ENCODE measurements around the gene KRTAP5-11. TPM values are rescaled to one million over a fixed set of nuclear protein-coding genes. Genes with fewer than 3 reads are reported as not detected.
"Not testable (repeated sequence)": the region's sequence is repeated elsewhere in the genome, so short reads cannot be mapped to it uniquely, and the experiment has no call there.

KRTAP5-11 gene
- total RNA-seq, 1 donor from 2014 or later = not detected

GRCh38 chr11:71580057-71581003 lies 2.3 kb downstream of the KRTAP5-11 start:
- Histone ChIP-seq H3K9me3 (no peaks in the 10 kb centered on the region), H3K4me1 (no peaks in the 10 kb centered on the region), H3K27me3 (no peaks in the 10 kb centered on the region), H3K4me3 (no peak overlapping the region), H3K27ac (no peak overlapping the region), H3K36me3 (no peaks in the 10 kb centered on the region)
- intact Hi-C loops (cut with DNase I) = no loop called here
- DNase-seq (ENCODE audit: extremely low spot score in 2 of 2) = no peak
- TF ChIP-seq POLR2AphosphoS5 (IDR thresholded peaks at IDR 0.05; ENCODE audit: insufficient read depth in 1 of 2, low read depth in 1 of 2) (no peak), CTCF (IDR thresholded peaks at IDR 0.05) (peak in 2 of 3 experiments; percentile 32 to 51)

DNA sequence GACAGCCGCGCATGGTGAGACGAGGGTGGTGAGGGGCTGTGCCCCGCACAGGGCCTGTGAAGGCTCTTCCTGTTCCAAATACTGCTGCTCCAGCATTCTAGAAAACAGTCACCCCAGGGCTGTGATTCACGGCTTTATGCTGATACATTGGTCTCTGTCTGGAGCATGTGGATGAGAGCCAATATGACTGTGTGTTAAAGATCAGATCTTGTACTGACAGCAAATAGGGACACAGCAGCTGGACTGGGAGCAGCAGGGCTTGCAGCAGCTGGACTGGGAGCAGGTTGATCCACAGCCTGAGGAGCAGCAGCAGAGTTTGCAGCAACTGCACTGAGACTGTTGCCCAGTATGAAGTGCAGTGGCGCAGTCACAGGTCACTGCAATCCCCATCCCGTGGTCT lies 3.2 kb downstream of the KRTAP5-11 start:
- DNase-seq (ENCODE audit: extremely low spot score in 2 of 2); H3K4me3 ChIP-seq; intact Hi-C loops (cut with DNase I); H3K36me3 ChIP-seq; H3K9me3 ChIP-seq; H3K4me1 ChIP-seq; H3K27ac ChIP-seq; H3K27me3 ChIP-seq: not testable (repeated sequence)

DNA sequence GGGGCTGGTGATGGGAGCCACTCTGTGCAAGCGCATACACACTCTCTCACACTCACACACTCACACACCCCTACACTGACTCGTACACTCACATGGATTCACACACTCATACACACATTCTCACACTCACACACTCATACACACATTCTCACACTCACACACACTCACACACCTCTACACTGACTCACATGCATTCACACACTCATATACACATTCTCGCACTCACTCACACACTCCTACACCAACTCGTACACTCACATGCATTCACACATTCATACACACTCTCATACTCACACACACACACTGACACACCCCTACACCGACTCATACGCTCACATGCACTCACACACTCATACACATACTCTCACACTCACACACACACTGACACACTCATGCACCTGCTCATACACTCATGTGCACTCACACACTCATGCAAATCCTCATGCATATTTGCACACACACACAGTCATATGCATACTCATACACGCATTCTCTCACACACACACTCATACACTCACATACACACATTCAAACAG lies 5.1 kb downstream of the KRTAP5-11 start:
- H3K36me3 ChIP-seq = no peaks in the 10 kb centered on the region
- H3K4me1 ChIP-seq = no peaks in the 10 kb centered on the region
- DNase-seq (ENCODE audit: extremely low spot score in 2 of 2) = no peak
- no peaks in the 10 kb centered on the region for H3K27me3 ChIP-seq
- H3K4me3 ChIP-seq = no peak overlapping the region
- H3K9me3 ChIP-seq = no peaks in the 10 kb centered on the region
- TF ChIP-seq CTCF (IDR thresholded peaks at IDR 0.05) = no peak
- no peak for TF ChIP-seq POLR2AphosphoS5 (IDR thresholded peaks at IDR 0.05; ENCODE audit: insufficient read depth in 1 of 2, low read depth in 1 of 2)
- no peak for TF ChIP-seq POLR2A (IDR thresholded peaks at IDR 0.05)
- H3K27ac ChIP-seq = no peak overlapping the region
- intact Hi-C loops (cut with DNase I) = no loop called here

- H3K27me3 ChIP-seq; H3K4me3 ChIP-seq; DNase-seq (ENCODE audit: extremely low spot score in 2 of 2); H3K36me3 ChIP-seq; H3K27ac ChIP-seq; H3K4me1 ChIP-seq; H3K9me3 ChIP-seq; intact Hi-C loops (cut with DNase I): not testable (repeated sequence)
Observed at GRCh38 chr11:71576688-71577465, 5.8 kb downstream of the KRTAP5-11 start.

- Histone ChIP-seq H3K4me3 (no peak overlapping the region), H3K9me3 (no peaks in the 10 kb centered on the region), H3K27me3 (no peaks in the 10 kb centered on the region), H3K36me3 (no peaks in the 10 kb centered on the region), H3K4me1 (no peaks in the 10 kb centered on the region), H3K27ac (no peak overlapping the region)
- intact Hi-C loops (cut with DNase I) = no loop called here
- DNase-seq (ENCODE audit: extremely low spot score in 2 of 2) = no peak
- TF ChIP-seq POLR2AphosphoS5 (IDR thresholded peaks at IDR 0.05; ENCODE audit: insufficient read depth in 1 of 2, low read depth in 1 of 2) (no peak), CTCF (IDR thresholded peaks at IDR 0.05) (no peak), POLR2A (IDR thresholded peaks at IDR 0.05) (no peak)
Observed at GRCh38 chr11:71575723-71576424, 6.8 kb downstream of the KRTAP5-11 start.
